Measurements from ENCODE around the gene NRXN3. TPM values are rescaled to one million over a fixed set of nuclear protein-coding genes. Genes with fewer than 3 reads are reported as not detected.

Gene NRXN3
- total RNA-seq, 1 experiment from 2014 or later, result not detected

- CTCF ChIA-PET, result no interaction called here
- TF ChIP-seq POLR2AphosphoS5 (IDR thresholded peaks at IDR 0.05; ENCODE audit: low read depth, low read length) (no peak), REST (IDR thresholded peaks at IDR 0.05; ENCODE audit: insufficient read depth in 1 of 2, low read depth in 2 of 2, low read length in 1 of 2) (no peak), SIN3A (IDR thresholded peaks at IDR 0.05; ENCODE audit: borderline replicate concordance, insufficient read depth, low read depth, low read length) (no peak), TCF7L2 (IDR thresholded peaks at IDR 0.05; ENCODE audit: low read depth, low read length) (no peak)
- TF ChIP-seq, protein P1, sequence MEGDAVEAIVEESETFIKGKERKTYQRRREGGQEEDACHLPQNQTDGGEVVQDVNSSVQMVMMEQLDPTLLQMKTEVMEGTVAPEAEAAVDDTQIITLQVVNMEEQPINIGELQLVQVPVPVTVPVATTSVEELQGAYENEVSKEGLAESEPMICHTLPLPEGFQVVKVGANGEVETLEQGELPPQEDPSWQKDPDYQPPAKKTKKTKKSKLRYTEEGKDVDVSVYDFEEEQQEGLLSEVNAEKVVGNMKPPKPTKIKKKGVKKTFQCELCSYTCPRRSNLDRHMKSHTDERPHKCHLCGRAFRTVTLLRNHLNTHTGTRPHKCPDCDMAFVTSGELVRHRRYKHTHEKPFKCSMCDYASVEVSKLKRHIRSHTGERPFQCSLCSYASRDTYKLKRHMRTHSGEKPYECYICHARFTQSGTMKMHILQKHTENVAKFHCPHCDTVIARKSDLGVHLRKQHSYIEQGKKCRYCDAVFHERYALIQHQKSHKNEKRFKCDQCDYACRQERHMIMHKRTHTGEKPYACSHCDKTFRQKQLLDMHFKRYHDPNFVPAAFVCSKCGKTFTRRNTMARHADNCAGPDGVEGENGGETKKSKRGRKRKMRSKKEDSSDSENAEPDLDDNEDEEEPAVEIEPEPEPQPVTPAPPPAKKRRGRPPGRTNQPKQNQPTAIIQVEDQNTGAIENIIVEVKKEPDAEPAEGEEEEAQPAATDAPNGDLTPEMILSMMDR (IDR thresholded peaks at IDR 0.05), result no peak
- DNase-seq (ENCODE audit: low read depth, low spot score) (no peak), ATAC-seq (no peak)
- H3K36me3 ChIP-seq (ENCODE audit: control insufficient read depth, insufficient read depth, low read length), result no peaks in the 10 kb centered on the region
- in situ Hi-C loops (cut with HindIII; ENCODE audit: low pct_unique_long_range_greater_than_20kb, low sequenced_read_pairs), result no loop called here
- intact Hi-C loops (cut with micrococcal nuclease; ENCODE audit: unreplicated experiment), result no loop called here
- H3K27me3 ChIP-seq (ENCODE audit: control insufficient read depth, insufficient read depth, low read length), result no peaks in the 10 kb centered on the region
- no peaks in the 10 kb centered on the region for H3K4me1 ChIP-seq (ENCODE audit: control insufficient read depth, insufficient read depth, low read length)
- H3K9me3 ChIP-seq (ENCODE audit: control insufficient read depth, insufficient read depth, low read depth, low read length), result no peaks in the 10 kb centered on the region
- BruUV-seq (replicated peaks), result no TSS peak
- no peak overlapping the region for H3K27ac ChIP-seq (ENCODE audit: low read length)
- no peak overlapping the region for H3K4me3 ChIP-seq (ENCODE audit: low read depth in 2 of 2, low read length in 2 of 2)
- POLR2A ChIA-PET, result no interaction called here
These were observed 1542.3 kb downstream of the NRXN3 start for GRCh38 chr14:79712302-79712950.

DNA sequence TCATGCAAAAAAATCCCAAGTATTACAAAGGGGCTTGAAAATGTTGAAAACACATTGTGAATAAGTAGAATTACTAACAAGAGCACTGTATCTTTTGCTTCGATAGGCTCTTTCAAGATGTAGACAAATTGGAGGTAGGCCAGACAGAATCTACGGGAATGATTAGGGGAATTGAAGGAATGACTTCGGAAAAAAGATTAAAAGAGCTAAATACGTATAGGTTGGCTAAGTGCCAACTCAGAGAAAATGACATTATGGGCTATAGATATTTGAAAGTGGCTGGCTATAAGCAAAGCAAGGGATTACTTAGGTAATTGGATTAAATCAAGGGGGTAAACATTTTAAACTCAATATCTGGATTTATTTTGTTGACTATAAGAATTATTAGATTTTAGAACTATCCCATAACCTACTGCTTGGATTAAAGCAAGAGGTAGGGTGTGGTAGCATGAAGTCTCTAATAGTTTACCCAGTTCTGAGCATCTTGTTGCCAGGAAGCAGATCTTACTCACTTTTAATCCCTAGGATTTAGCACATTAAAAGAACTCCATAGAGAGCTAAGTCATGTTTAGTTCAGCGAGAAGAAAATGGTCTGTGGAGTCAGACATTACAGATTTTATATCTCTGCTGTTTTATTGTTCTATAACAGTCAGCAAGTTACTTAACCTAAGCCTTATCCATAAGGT lies 1551.4 kb downstream of the NRXN3 start:
- in situ Hi-C loops (cut with HindIII; ENCODE audit: low pct_unique_long_range_greater_than_20kb, low sequenced_read_pairs), result no loop called here
- intact Hi-C loops (cut with micrococcal nuclease; ENCODE audit: unreplicated experiment), result no loop called here
- no peak overlapping the region for H3K27ac ChIP-seq (ENCODE audit: low read length)
- H3K4me3 ChIP-seq (ENCODE audit: low read depth in 2 of 2, low read length in 2 of 2), result no peak overlapping the region
- H3K4me1 ChIP-seq (ENCODE audit: control insufficient read depth, insufficient read depth, low read length), result no peaks in the 10 kb centered on the region
- no peaks in the 10 kb centered on the region for H3K9me3 ChIP-seq (ENCODE audit: control insufficient read depth, insufficient read depth, low read depth, low read length)
- POLR2A ChIA-PET, result no interaction called here
- no TSS peak for BruUV-seq (replicated peaks)
- H3K27me3 ChIP-seq (ENCODE audit: control insufficient read depth, insufficient read depth, low read length), result no peaks in the 10 kb centered on the region
- CTCF ChIA-PET, result no interaction called here
- H3K36me3 ChIP-seq (ENCODE audit: control insufficient read depth, insufficient read depth, low read length), result no peaks in the 10 kb centered on the region
- no peak for DNase-seq (ENCODE audit: low read depth, low spot score)
- no peak for ATAC-seq
- no peak for TF ChIP-seq REST (IDR thresholded peaks at IDR 0.05; ENCODE audit: insufficient read depth in 1 of 2, low read depth in 2 of 2, low read length in 1 of 2)
- TF ChIP-seq POLR2AphosphoS5 (IDR thresholded peaks at IDR 0.05; ENCODE audit: low read depth, low read length), result no peak
- TF ChIP-seq, protein P1 (IDR thresholded peaks at IDR 0.05), result no peak
- TF ChIP-seq SIN3A (IDR thresholded peaks at IDR 0.05; ENCODE audit: borderline replicate concordance, insufficient read depth, low read depth, low read length), result no peak
- no peak for TF ChIP-seq TCF7L2 (IDR thresholded peaks at IDR 0.05; ENCODE audit: low read depth, low read length)

Measured in Panc1 (cell line).